Astrocyte (in vitro differentiated cells and primary cell): ENCODE data around the gene ASB14. TPM values are rescaled to one million over a fixed set of nuclear protein-coding genes. Genes with fewer than 3 reads are reported as not detected.

Experiments used
- DNase-seq: peaks from one replicate; pipeline ENCODE4 v3.0.0-alpha.2; 2010; ENCODE audit warnings: low read depth
- FAIRE-seq: peaks from 2 replicates; lab custom pipeline; 2011; peaks lifted over from hg19 to GRCh38; lab: Jason Lieb, UNC
- H2AFZ ChIP-seq: 2 replicates; pipeline ENCODE4 v1.6.0; 2012; ENCODE audit warnings: low read depth, low read length, inconsistent platforms
- H3K27ac ChIP-seq: 2 replicates; pipeline ENCODE4 v1.5.1; 2011; ENCODE audit warnings: low read depth, low read length, inconsistent platforms
- H3K27me3 ChIP-seq: 2 replicates; pipeline ENCODE4 v1.6.0; 2011; ENCODE audit warnings: low read length, inconsistent platforms; ENCODE audit not compliant: insufficient read depth
- H3K36me3 ChIP-seq: 2 replicates; pipeline ENCODE4 v1.5.1; 2011; ENCODE audit warnings: low read length, inconsistent platforms; ENCODE audit not compliant: insufficient read depth
- H3K4me1 ChIP-seq: 2 replicates; pipeline ENCODE4 v1.5.1; 2011; ENCODE audit warnings: low read length, inconsistent platforms; ENCODE audit not compliant: insufficient read depth
- H3K4me2 ChIP-seq: 2 replicates; pipeline ENCODE4 v1.6.0; 2012; ENCODE audit warnings: low read length, inconsistent platforms
- H3K4me3 ChIP-seq: 2 replicates; pipeline ENCODE4 v1.5.1; 2011; ENCODE audit warnings: low read depth, mild to moderate bottlenecking, low read length, inconsistent platforms; ENCODE audit not compliant: insufficient read depth
- H3K79me2 ChIP-seq: 2 replicates; pipeline ENCODE4 v1.6.0; 2012; ENCODE audit warnings: mild to moderate bottlenecking, low read length, inconsistent platforms; ENCODE audit not compliant: insufficient read depth
- H3K9ac ChIP-seq: 2 replicates; pipeline ENCODE4 v1.6.0; 2012; ENCODE audit warnings: mild to moderate bottlenecking, low read length, inconsistent platforms
- H3K9me3 ChIP-seq: 2 replicates; pipeline ENCODE4 v1.5.1; 2012; ENCODE audit warnings: low read depth, mild to moderate bottlenecking, low read length, inconsistent platforms; ENCODE audit not compliant: insufficient read depth
- H4K20me1 ChIP-seq: 2 replicates; pipeline ENCODE4 v1.6.0; 2012; ENCODE audit warnings: low read length, inconsistent platforms; ENCODE audit not compliant: insufficient read depth
- H3K27ac Mint-ChIP-seq: one replicate; pipeline ENCODE4 v1.8.0; 2021; ENCODE audit warnings: mild to moderate bottlenecking, mixed read lengths; ENCODE audit not compliant: unreplicated experiment
- H3K27me3 Mint-ChIP-seq: one replicate; pipeline ENCODE4 v1.8.0; 2021; ENCODE audit warnings: low read depth, mixed read lengths; ENCODE audit not compliant: unreplicated experiment
- H3K36me3 Mint-ChIP-seq: one replicate; pipeline ENCODE4 v1.8.0; 2021; ENCODE audit warnings: low read depth, mixed read lengths; ENCODE audit not compliant: unreplicated experiment
- H3K4me1 Mint-ChIP-seq: one replicate; pipeline ENCODE4 v1.8.0; 2021; ENCODE audit warnings: low read depth, mixed read lengths; ENCODE audit not compliant: unreplicated experiment
- H3K4me3 Mint-ChIP-seq: one replicate; pipeline ENCODE4 v1.8.0; 2021; ENCODE audit warnings: mild to moderate bottlenecking, moderate library complexity, mixed read lengths; ENCODE audit not compliant: unreplicated experiment
- H3K9me3 Mint-ChIP-seq: one replicate; pipeline ENCODE4 v1.8.0; 2021; ENCODE audit warnings: mild to moderate bottlenecking, mixed read lengths; ENCODE audit not compliant: unreplicated experiment
- EZH2 ChIP-seq: IDR thresholded peaks from 2 replicates; pipeline ENCODE4 v1.6.1; 2012; ENCODE audit warnings: mild to moderate bottlenecking, low read length, inconsistent platforms; ENCODE audit not compliant: insufficient read depth
- total RNA-seq: library from RNA; stranded (reverse); gene quantifications from 2 replicates; pipeline ENCODE4 v1.2.1, GENCODE V29; 2021
- TF ChIP-seq, protein P1 (sequence below): IDR thresholded peaks from 2 replicates; pipeline ENCODE4 v1.5.1; 2011; ENCODE audit warnings: low read depth, mild to moderate bottlenecking, inconsistent platforms, low read length, moderate library complexity; ENCODE audit not compliant: insufficient read depth

Gene ASB14
- total RNA-seq, 1 donor from 2014 or later: not detected

DNA sequence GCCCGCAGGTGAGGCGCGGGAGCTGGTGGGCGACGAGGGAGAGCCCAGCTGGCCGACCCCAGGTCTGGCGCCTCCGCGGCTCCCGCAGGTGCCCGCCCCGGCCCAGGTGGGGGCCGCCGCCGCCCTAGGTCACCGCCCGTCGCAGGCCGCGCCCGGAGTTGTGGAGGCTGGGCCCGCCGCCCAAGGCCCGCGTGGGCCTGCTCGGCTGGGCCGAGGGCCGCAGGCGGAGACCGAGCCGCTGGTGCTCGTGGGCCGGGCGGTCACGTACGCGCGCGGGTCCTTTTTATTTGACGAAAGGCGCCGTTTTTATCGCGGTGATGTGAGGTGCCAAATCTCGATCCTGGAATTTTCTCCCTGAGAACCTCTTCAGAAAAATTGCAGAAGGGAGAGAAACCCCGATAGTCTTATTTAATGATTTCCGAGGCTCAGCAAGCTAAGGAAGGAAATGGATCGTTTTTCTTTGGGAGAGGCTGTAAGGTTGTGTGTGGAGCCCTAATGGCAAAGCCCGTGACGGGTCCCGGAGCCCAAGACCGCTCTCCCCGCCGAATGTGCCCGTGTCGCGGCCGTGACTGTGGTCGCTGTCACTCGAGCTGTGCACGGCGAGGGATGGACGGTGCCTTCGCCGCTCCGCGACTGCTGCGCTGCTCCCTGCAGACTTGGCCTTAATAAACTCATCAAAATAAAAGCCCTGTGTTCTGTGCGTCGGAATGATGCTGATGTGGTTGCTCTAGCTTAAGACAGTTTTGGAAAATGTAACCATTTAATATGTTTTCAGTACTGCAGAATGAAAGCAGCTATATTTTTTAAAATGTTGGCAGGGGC, 64.3 kb downstream of the ASB14 start:
- Histone ChIP-seq H3K4me3 (peak overlapping the region; percentile 82), H3K79me2 (peaks cover 49% of the 10 kb centered on the region), H4K20me1 (peaks cover 38% of the 10 kb centered on the region), H2AFZ (peak overlapping the region; percentile 87), H3K36me3 (no peaks in the 10 kb centered on the region), H3K27me3 (no peaks in the 10 kb centered on the region), H3K4me2 (peak overlapping the region; percentile 91), H3K4me1 (peaks cover 18% of the 10 kb centered on the region), H3K9ac (peak overlapping the region; percentile 88), H3K9me3 (no peaks in the 10 kb centered on the region), H3K27ac (peak overlapping the region; percentile 88)
- DNase-seq (peak; percentile 46), FAIRE-seq (no peak)
- H3K27me3 Mint-ChIP-seq: no peaks in the 10 kb centered on the region
- H3K36me3 Mint-ChIP-seq: peaks cover 1% of the 10 kb centered on the region
- peak overlapping the region; percentile 62 for H3K27ac Mint-ChIP-seq
- H3K4me1 Mint-ChIP-seq: peaks cover 9% of the 10 kb centered on the region
- H3K9me3 Mint-ChIP-seq: no peaks in the 10 kb centered on the region
- TF ChIP-seq, protein P1, sequence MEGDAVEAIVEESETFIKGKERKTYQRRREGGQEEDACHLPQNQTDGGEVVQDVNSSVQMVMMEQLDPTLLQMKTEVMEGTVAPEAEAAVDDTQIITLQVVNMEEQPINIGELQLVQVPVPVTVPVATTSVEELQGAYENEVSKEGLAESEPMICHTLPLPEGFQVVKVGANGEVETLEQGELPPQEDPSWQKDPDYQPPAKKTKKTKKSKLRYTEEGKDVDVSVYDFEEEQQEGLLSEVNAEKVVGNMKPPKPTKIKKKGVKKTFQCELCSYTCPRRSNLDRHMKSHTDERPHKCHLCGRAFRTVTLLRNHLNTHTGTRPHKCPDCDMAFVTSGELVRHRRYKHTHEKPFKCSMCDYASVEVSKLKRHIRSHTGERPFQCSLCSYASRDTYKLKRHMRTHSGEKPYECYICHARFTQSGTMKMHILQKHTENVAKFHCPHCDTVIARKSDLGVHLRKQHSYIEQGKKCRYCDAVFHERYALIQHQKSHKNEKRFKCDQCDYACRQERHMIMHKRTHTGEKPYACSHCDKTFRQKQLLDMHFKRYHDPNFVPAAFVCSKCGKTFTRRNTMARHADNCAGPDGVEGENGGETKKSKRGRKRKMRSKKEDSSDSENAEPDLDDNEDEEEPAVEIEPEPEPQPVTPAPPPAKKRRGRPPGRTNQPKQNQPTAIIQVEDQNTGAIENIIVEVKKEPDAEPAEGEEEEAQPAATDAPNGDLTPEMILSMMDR: no peak
- TF ChIP-seq EZH2: no peak
- H3K4me3 Mint-ChIP-seq: peak overlapping the region; percentile 95

DNA sequence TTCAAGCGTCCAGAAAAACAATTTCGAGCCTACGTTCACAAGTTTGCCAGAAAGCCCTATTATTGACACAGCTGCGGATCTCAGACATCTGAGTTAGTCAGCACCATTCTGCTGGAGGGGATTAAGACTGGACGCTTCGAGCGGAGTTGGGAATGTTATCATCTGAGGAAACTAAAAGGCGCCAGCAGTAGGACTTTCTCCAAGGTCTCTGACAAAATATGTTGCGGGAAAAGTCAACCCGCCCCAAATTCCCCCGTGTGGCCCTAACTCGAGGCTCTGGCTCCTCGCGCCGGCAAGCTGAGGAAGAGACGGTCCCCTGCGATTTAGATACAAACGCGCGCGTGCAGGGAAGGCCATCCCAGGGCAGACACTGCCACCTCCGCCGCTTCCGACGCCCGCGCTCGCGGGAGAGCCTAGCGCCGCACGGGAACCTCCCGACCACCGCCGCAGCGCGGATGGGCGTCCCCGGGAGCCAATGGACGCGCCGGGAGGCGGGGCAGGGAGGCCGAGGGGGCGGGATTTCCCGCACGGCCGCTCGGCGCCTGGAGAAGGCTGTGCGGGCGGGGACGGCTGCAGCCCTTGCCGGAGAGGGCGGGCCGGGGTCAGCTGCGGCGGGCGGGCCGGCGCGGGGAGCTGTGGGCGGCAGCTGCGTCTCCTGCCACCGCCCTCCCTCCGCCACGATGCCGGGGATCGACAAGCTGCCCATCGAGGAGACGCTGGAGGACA, 65.1 kb downstream of the ASB14 start, which contains the start of gene APPL1:
Gene APPL1 (plus strand): TSS at position 526 of the 726 bp plus-strand sequence. CDS start 155 bp downstream, at position 681.
- H3K4me3 ChIP-seq: peak within 1 kb of the TSS; percentile 82
- FAIRE-seq (no peak), DNase-seq (peak; percentile 81)
- peaks cover 18% of the 10 kb centered on the region for H3K4me1 ChIP-seq
- H3K9me3 Mint-ChIP-seq: no peaks in the 10 kb centered on the region
- peak within 1 kb of the TSS; percentile 87 for H2AFZ ChIP-seq
- peak within 1 kb of the TSS; percentile 91 for H3K4me2 ChIP-seq
- no peaks in the 10 kb centered on the region for H3K9me3 ChIP-seq
- TF ChIP-seq EZH2: no peak
- TF ChIP-seq, protein P1: no peak
- peak within 1 kb of the TSS; percentile 89 for H3K27ac Mint-ChIP-seq
- peaks cover 43% of the 10 kb centered on the region for H3K79me2 ChIP-seq
- H3K4me1 Mint-ChIP-seq: peaks cover 9% of the 10 kb centered on the region
- no peaks in the 10 kb centered on the region for H3K36me3 ChIP-seq
- no peaks in the 10 kb centered on the region for H3K27me3 Mint-ChIP-seq
- peak within 1 kb of the TSS; percentile 88 for H3K27ac ChIP-seq
- peaks cover 1% of the 10 kb centered on the region for H3K36me3 Mint-ChIP-seq
- H4K20me1 ChIP-seq: peaks cover 34% of the 10 kb centered on the region
- H3K27me3 ChIP-seq: no peaks in the 10 kb centered on the region
- peak within 1 kb of the TSS; percentile 95 for H3K4me3 Mint-ChIP-seq
- H3K9ac ChIP-seq: peak within 1 kb of the TSS; percentile 88
